Panc1 (cell line): ENCODE measurements around the gene OR10T2. TPM values are rescaled to one million over a fixed set of nuclear protein-coding genes. Genes with fewer than 3 reads are reported as not detected.
"Not testable (repeated sequence)": the region's sequence is repeated elsewhere in the genome, so short reads cannot be mapped to it uniquely, and the experiment has no call there.

ENCODE experiments used
- ATAC-seq: fragments of 200-7000 bp; cut with Tn5 transposase; 2 replicates; pipeline ENCODE4 v1.9.1; 2020; ENCODE audit warnings: mild to moderate bottlenecking, moderate library complexity
- BruUV-seq: library from RNA; stranded (reverse); fragments of 400-500 nt; replicated peaks from 2 replicates; lab custom pipeline; 2021; lab: Mats Ljungman, UMichigan
- CTCF ChIA-PET: fragments of 300-600 bp; sonication (Branson Sonifier 250); formaldehyde crosslinking; loops from one replicate; lab custom pipeline; 2022; ENCODE audit warnings: antibody characterized with exemption; lab: Charles Lee
- POLR2A ChIA-PET: fragments of 300-600 bp; sonication (Branson Sonifier 250); formaldehyde crosslinking; loops from one replicate; lab custom pipeline; 2022; ENCODE audit warnings: antibody characterized with exemption; lab: Charles Lee
- DNase-seq: peaks from one replicate; pipeline ENCODE4 v3.0.0-alpha.2; 2010; ENCODE audit warnings: low read depth, low spot score
- H3K27ac ChIP-seq: 2 replicates; pipeline ENCODE4 v1.5.1; 2011; ENCODE audit warnings: mild to moderate bottlenecking, low read length, inconsistent platforms
- H3K27me3 ChIP-seq: fragments of 200-500 bp; sonication (Bioruptor generic); 2 replicates; pipeline ENCODE4 v1.6.0; 2014; ENCODE audit warnings: low read length, inconsistent platforms; ENCODE audit not compliant: control insufficient read depth, insufficient read depth
- H3K36me3 ChIP-seq: fragments of 200-500 bp; sonication (Bioruptor generic); 2 replicates; pipeline ENCODE4 v1.5.1; 2014; ENCODE audit warnings: inconsistent platforms, mild to moderate bottlenecking, low read length, moderate library complexity; ENCODE audit not compliant: control insufficient read depth, insufficient read depth
- H3K4me1 ChIP-seq: 2 replicates; pipeline ENCODE4 v1.5.1; 2011; ENCODE audit warnings: inconsistent platforms, mild to moderate bottlenecking, low read length, moderate library complexity; ENCODE audit not compliant: control insufficient read depth, insufficient read depth
- H3K4me3 ChIP-seq, 2 experiments: 2 replicates each; pipeline ENCODE4 v1.5.1; 2011 to 2012; ENCODE audit warnings: low read depth in 2 of 2, low read length in 2 of 2, mild to moderate bottlenecking in 2 of 2, inconsistent platforms in 1 of 2, moderate library complexity in 1 of 2
- H3K9me3 ChIP-seq: fragments of 200-500 bp; sonication (Bioruptor generic); 2 replicates; pipeline ENCODE4 v1.5.1; 2014; ENCODE audit warnings: low read depth, mild to moderate bottlenecking, inconsistent platforms, low read length, moderate library complexity; ENCODE audit not compliant: control insufficient read depth, insufficient read depth
- CTCF ChIP-seq: fragments of 450-650 bp; IDR thresholded peaks from 2 replicates; pipeline ENCODE4 v1.5.1; 2017; ENCODE audit warnings: mild to moderate bottlenecking
- POLR2AphosphoS5 ChIP-seq: IDR thresholded peaks from 2 replicates; pipeline ENCODE4 v1.6.1; 2012; ENCODE audit warnings: mild to moderate bottlenecking, low read depth, low read length, moderate library complexity
- SIN3A ChIP-seq: IDR thresholded peaks from 2 replicates; pipeline ENCODE4 v1.6.1; 2012; ENCODE audit warnings: low read depth, mild to moderate bottlenecking, low read length, moderate library complexity, borderline replicate concordance; ENCODE audit not compliant: insufficient read depth
- TCF7L2 ChIP-seq: IDR thresholded peaks from 2 replicates; pipeline ENCODE4 v1.6.1; 2011; ENCODE audit warnings: mild to moderate bottlenecking, low read depth, low read length, inconsistent platforms
- in situ Hi-C: cut with HindIII; loops from 2 replicates; pipeline ENCODE4 v1.10.0; 2016; ENCODE audit warnings: low sequenced_read_pairs, low pct_unique_long_range_greater_than_20kb
- intact Hi-C: fragments of 100-400 bp; cut with micrococcal nuclease; formaldehyde crosslinking; loops from one replicate; pipeline ENCODE4 v1.10.0; 2022; ENCODE audit not compliant: unreplicated experiment
- total RNA-seq: library from RNA; stranded (reverse); gene quantifications from one replicate; pipeline ENCODE4 v1.2.1, GENCODE V29; 2021; ENCODE audit not compliant: unreplicated experiment
- TF ChIP-seq, protein P1 (sequence below), 2 experiments: IDR thresholded peaks; 2 replicates each; pipeline ENCODE4 v1.6.1; 2011 to 2012; ENCODE audit warnings: low read depth in 2 of 2, control low read depth in 1 of 2, low read length in 1 of 2, mild to moderate bottlenecking in 1 of 2, moderate library complexity in 1 of 2; ENCODE audit not compliant: insufficient read depth in 1 of 2

The OR10T2 gene
- total RNA-seq, 1 experiment from 2014 or later: not detected

- Histone ChIP-seq H3K27me3 (no peaks in the 10 kb centered on the region), H3K36me3 (no peaks in the 10 kb centered on the region), H3K27ac (no peak overlapping the region), H3K9me3 (no peaks in the 10 kb centered on the region), H3K4me3 (no peak overlapping the region), H3K4me1 (no peaks in the 10 kb centered on the region)
- CTCF ChIA-PET: no interaction called here
- no TSS peak for BruUV-seq
- POLR2A ChIA-PET: no interaction called here
- TF ChIP-seq CTCF (no peak), POLR2AphosphoS5 (no peak), TCF7L2 (no peak), SIN3A (no peak)
- TF ChIP-seq, protein P1, sequence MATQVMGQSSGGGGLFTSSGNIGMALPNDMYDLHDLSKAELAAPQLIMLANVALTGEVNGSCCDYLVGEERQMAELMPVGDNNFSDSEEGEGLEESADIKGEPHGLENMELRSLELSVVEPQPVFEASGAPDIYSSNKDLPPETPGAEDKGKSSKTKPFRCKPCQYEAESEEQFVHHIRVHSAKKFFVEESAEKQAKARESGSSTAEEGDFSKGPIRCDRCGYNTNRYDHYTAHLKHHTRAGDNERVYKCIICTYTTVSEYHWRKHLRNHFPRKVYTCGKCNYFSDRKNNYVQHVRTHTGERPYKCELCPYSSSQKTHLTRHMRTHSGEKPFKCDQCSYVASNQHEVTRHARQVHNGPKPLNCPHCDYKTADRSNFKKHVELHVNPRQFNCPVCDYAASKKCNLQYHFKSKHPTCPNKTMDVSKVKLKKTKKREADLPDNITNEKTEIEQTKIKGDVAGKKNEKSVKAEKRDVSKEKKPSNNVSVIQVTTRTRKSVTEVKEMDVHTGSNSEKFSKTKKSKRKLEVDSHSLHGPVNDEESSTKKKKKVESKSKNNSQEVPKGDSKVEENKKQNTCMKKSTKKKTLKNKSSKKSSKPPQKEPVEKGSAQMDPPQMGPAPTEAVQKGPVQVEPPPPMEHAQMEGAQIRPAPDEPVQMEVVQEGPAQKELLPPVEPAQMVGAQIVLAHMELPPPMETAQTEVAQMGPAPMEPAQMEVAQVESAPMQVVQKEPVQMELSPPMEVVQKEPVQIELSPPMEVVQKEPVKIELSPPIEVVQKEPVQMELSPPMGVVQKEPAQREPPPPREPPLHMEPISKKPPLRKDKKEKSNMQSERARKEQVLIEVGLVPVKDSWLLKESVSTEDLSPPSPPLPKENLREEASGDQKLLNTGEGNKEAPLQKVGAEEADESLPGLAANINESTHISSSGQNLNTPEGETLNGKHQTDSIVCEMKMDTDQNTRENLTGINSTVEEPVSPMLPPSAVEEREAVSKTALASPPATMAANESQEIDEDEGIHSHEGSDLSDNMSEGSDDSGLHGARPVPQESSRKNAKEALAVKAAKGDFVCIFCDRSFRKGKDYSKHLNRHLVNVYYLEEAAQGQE (IDR thresholded peaks at IDR 0.05; ENCODE audit: insufficient read depth in 1 of 2, low read depth in 2 of 2, low read length in 1 of 2): no peak
- ATAC-seq (no peak), DNase-seq (no peak)
- intact Hi-C loops: no loop called here
- in situ Hi-C loops: no loop called here
Observed at GRCh38 chr1:158354255-158354654, 45.0 kb downstream of the OR10T2 start.

GRCh38 chr1:158353303-158354075, 45.8 kb downstream of the OR10T2 start, which contains the start of gene CD1E:
TSS of gene CD1E (plus strand) at chr1:158353894. CDS start at chr1:158353989, 95 bp downstream.
- no peak within 1 kb of the TSS for H3K4me3 ChIP-seq
- POLR2A ChIA-PET: no interaction called here
- no TSS peak for BruUV-seq
- DNase-seq: no peak
- H3K27ac ChIP-seq: no peak within 1 kb of the TSS
- no peaks in the 10 kb centered on the region for H3K4me1 ChIP-seq
- CTCF ChIA-PET: no interaction called here
- no peaks in the 10 kb centered on the region for H3K27me3 ChIP-seq
- in situ Hi-C loops (no loop called here), intact Hi-C loops (no loop called here)
- no peaks in the 10 kb centered on the region for H3K36me3 ChIP-seq
- no peak for TF ChIP-seq CTCF
- TF ChIP-seq, protein P1 (IDR thresholded peaks at IDR 0.05; ENCODE audit: insufficient read depth in 1 of 2, low read depth in 2 of 2, low read length in 1 of 2): no peak
- TF ChIP-seq POLR2AphosphoS5: no peak
- TF ChIP-seq TCF7L2: no peak
- no peak for ATAC-seq
- no peaks in the 10 kb centered on the region for H3K9me3 ChIP-seq

- BruUV-seq, H3K27me3 ChIP-seq, H3K9me3 ChIP-seq, H3K27ac ChIP-seq, intact Hi-C loops, ATAC-seq, in situ Hi-C loops, H3K36me3 ChIP-seq, H3K4me1 ChIP-seq, DNase-seq, POLR2A ChIA-PET, CTCF ChIA-PET, H3K4me3 ChIP-seq: not testable (repeated sequence)
Observed at GRCh38 chr1:158348946-158349345, 50.3 kb downstream of the OR10T2 start.
